Lower lobe of right lung (tissue), 2 donors: ENCODE data around the gene PLCD3. TPM values are rescaled to one million over a fixed set of nuclear protein-coding genes. Genes with fewer than 3 reads are reported as not detected.
A peak's percentile ranks its signal among the peaks of the same experiment; 100 is the strongest.

Source experiments
- ATAC-seq, 2 donors: fragments of 200-7000 bp; cut with Tn5 transposase; one replicate each; pipeline ENCODE4 v1.9.1; 2020 to 2022; ENCODE audit warnings: mild to moderate bottlenecking in 2 of 2, moderate library complexity in 2 of 2
- DNase-seq: peaks from one replicate; pipeline ENCODE4 v3.0.0-alpha.2; 2020
- H3K27ac ChIP-seq: fragments of 200-600 bp; one replicate; pipeline ENCODE4 v1.8.0; 2022
- H3K27me3 ChIP-seq: fragments of 200-600 bp; one replicate; pipeline ENCODE4 v1.8.0; 2022; ENCODE audit warnings: low read depth
- H3K36me3 ChIP-seq: fragments of 200-600 bp; one replicate; pipeline ENCODE4 v1.8.0; 2022; ENCODE audit warnings: mild to moderate bottlenecking
- H3K4me1 ChIP-seq: fragments of 200-600 bp; one replicate; pipeline ENCODE4 v1.8.0; 2022
- H3K4me3 ChIP-seq: fragments of 200-600 bp; one replicate; pipeline ENCODE4 v1.8.0; 2022; ENCODE audit warnings: mild to moderate bottlenecking
- H3K9me3 ChIP-seq: fragments of 200-600 bp; one replicate; pipeline ENCODE4 v1.8.0; 2022
- intact Hi-C: fragments of 100-400 bp; cut with DNase I; formaldehyde crosslinking; loops from one replicate; pipeline ENCODE4 v1.11.0; 2022
- total RNA-seq: library from RNA; stranded (reverse); fragmentation: NEBNext Ultra II Directional; extraction: Animal tissue kit (Norgen Biotek cat#: 25700); gene quantifications from one replicate; pipeline ENCODE4 v1.2.1, GENCODE V29; 2021
- TF ChIP-seq, protein P1 (sequence below): fragments of 200-600 bp; IDR thresholded peaks from one replicate; pipeline ENCODE4 v1.8.0; 2022; ENCODE audit warnings: antibody characterized with exemption, mild to moderate bottlenecking
- donor health status: DM: no; HTN: yes; CAD: no; lungs with severe emphysema.

The PLCD3 gene
- total RNA-seq, 1 donor from 2014 or later: 38.3 TPM

DNA sequence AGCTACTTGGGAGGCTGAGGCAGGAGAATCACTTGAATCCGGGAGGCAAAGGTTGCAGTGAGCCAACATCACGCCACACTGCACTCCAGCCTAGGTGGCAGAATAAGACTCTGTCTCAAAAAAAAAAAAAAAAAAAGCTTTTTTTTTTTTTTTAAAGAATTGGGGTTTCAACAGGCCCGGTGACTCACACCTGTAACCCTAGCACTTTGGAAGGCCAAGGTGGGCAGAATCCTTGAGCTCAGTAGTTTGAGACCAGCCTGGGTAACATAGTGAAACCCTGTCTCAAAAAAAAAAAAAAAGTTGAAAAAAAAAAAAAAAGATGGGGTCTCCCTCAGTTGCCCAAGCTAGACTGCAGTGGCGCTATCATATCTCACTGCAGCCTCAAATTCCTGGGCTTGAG is 22.7 kb upstream of the PLCD3 start:
- ATAC-seq: no peak

DNA sequence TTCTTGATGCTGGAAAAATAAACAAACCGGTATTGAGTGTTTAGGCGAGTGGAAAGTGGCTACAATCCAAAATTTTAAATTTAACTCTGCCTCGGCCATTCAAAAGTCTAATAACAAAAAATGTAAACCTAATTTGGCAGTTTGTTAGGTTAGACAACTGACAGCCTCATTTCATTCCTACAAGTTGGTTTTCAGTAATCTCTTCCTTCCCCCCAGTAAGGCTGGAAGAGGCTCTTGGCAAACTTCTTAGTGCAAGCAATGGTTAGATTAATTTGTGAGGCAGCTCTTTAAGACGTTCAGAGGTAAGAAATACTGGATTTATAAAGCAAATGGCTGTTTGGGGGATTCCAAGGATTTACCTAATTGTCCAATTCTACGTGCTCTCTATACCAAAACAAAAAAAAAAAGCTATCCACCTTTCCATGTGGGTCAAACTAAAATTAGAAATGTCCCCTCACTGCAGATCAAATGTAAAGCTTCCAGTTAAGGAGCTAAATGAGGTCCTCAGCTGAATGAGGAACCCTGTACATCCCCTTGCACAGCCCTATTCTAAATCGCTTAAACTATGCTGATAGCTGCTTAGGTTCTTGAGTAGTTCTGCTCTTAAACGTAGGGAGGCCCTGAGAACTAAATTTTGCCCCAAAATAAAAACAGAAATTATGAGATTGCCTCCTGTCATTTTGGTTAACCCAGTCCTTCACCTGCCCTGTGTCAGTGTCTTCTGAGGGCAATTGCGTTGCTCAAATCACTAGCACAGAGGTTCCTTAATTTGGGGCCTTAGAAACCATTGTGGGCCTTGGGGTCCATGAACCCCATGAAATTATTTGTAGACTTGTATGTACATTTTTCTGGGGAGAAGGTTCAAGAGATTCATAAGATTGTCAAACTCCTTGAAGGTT is 18.8 kb upstream of the PLCD3 start:
- TF ChIP-seq, protein P1, sequence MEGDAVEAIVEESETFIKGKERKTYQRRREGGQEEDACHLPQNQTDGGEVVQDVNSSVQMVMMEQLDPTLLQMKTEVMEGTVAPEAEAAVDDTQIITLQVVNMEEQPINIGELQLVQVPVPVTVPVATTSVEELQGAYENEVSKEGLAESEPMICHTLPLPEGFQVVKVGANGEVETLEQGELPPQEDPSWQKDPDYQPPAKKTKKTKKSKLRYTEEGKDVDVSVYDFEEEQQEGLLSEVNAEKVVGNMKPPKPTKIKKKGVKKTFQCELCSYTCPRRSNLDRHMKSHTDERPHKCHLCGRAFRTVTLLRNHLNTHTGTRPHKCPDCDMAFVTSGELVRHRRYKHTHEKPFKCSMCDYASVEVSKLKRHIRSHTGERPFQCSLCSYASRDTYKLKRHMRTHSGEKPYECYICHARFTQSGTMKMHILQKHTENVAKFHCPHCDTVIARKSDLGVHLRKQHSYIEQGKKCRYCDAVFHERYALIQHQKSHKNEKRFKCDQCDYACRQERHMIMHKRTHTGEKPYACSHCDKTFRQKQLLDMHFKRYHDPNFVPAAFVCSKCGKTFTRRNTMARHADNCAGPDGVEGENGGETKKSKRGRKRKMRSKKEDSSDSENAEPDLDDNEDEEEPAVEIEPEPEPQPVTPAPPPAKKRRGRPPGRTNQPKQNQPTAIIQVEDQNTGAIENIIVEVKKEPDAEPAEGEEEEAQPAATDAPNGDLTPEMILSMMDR: no peak
- Histone ChIP-seq H3K4me1 (peaks cover 52% of the 10 kb centered on the region), H3K27me3 (no peaks in the 10 kb centered on the region), H3K36me3 (no peaks in the 10 kb centered on the region), H3K27ac (peak overlapping the region; percentile 14), H3K9me3 (no peaks in the 10 kb centered on the region), H3K4me3 (peak overlapping the region; percentile 71)
- DNase-seq (no peak), ATAC-seq (no peak)
- intact Hi-C loops: no loop called here

More for the DNA sequence above, 22.7 kb upstream of the PLCD3 start:
- H3K27me3 ChIP-seq: no peaks in the 10 kb centered on the region
- TF ChIP-seq, protein P1: no peak
- intact Hi-C loops: no loop called here
- DNase-seq: no peak
- peaks cover 80% of the 10 kb centered on the region for H3K4me1 ChIP-seq
- H3K4me3 ChIP-seq: no peak overlapping the region
- H3K27ac ChIP-seq: peak overlapping the region; percentile 43
- H3K9me3 ChIP-seq: no peaks in the 10 kb centered on the region
- H3K36me3 ChIP-seq: no peaks in the 10 kb centered on the region

DNA sequence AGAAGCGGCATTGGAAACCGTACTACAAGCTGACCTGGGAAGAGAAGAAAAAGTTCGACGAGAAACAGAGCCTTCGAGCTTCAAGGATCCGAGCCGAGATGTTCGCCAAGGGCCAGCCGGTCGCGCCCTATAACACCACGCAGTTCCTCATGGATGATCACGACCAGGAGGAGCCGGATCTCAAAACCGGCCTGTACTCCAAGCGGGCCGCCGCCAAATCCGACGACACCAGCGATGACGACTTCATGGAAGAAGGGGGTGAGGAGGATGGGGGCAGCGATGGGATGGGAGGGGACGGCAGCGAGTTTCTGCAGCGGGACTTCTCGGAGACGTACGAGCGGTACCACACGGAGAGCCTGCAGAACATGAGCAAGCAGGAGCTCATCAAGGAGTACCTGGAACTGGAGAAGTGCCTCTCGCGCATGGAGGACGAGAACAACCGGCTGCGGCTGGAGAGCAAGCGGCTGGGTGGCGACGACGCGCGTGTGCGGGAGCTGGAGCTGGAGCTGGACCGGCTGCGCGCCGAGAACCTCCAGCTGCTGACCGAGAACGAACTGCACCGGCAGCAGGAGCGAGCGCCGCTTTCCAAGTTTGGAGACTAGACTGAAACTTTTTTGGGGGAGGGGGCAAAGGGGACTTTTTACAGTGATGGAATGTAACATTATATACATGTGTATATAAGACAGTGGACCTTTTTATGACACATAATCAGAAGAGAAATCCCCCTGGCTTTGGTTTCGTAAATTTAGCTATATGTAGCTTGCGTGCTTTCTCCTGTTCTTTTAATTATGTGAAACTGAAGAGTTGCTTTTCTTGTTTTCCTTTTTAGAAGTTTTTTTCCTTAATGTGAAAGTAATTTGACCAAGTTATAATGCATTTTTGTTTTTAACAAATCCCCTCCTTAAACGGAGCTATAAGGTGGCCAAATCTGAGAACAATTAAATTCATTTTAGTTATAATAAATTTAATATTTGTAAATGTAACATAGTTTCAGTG is 17.7 kb upstream of the PLCD3 start:
- peak in 1 of 2 donors; percentile 12 for ATAC-seq
- peak; percentile 77 for DNase-seq
- intact Hi-C loops: no loop called here

DNA sequence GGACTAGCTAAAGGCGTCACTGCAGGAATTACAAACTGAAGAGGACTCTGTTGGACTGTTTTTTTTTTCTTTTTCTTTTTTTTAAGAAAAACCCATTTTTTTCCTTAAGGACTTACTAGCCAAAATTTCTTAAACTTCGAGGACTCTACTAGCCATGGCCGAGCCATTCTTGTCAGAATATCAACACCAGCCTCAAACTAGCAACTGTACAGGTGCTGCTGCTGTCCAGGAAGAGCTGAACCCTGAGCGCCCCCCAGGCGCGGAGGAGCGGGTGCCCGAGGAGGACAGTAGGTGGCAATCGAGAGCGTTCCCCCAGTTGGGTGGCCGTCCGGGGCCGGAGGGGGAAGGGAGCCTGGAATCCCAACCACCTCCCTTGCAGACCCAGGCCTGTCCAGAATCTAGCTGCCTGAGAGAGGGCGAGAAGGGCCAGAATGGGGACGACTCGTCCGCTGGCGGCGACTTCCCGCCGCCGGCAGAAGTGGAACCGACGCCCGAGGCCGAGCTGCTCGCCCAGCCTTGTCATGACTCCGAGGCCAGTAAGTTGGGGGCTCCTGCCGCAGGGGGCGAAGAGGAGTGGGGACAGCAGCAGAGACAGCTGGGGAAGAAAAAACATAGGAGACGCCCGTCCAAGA is 16.8 kb upstream of the PLCD3 start:
- intact Hi-C loops: no loop called here
- peak; percentile 87 for DNase-seq
- peak overlapping the region; percentile 98 for H3K27ac ChIP-seq
- peak; percentile 69 to 74 for ATAC-seq
- H3K36me3 ChIP-seq: no peaks in the 10 kb centered on the region
- H3K4me3 ChIP-seq: peak overlapping the region; percentile 71
- TF ChIP-seq, protein P1: peak; percentile 85
- H3K27me3 ChIP-seq: no peaks in the 10 kb centered on the region
- peaks cover 46% of the 10 kb centered on the region for H3K4me1 ChIP-seq
- no peaks in the 10 kb centered on the region for H3K9me3 ChIP-seq

More for the DNA sequence above, 17.7 kb upstream of the PLCD3 start:
- Histone ChIP-seq H3K4me1 (peaks cover 42% of the 10 kb centered on the region), H3K36me3 (no peaks in the 10 kb centered on the region), H3K4me3 (peak overlapping the region; percentile 71), H3K27ac (peak overlapping the region; percentile 98), H3K27me3 (no peaks in the 10 kb centered on the region), H3K9me3 (no peaks in the 10 kb centered on the region)
- TF ChIP-seq, protein P1: no peak
